GM23248 (cell line): ENCODE data around the gene MYO1G.

Source experiments
- EZH2 ChIP-seq: fragments of 200-600 bp; sonication (generic); IDR thresholded peaks from 2 replicates; pipeline ENCODE4 v1.6.1; 2018; ENCODE audit warnings: antibody characterized with exemption, mild to moderate bottlenecking; ENCODE audit not compliant: insufficient read depth, poor library complexity, severe bottlenecking
- EZH2phosphoT487 ChIP-seq: fragments of 200-600 bp; sonication (generic); IDR thresholded peaks from 2 replicates; pipeline ENCODE4 v1.6.1; 2018; ENCODE audit warnings: antibody characterized with exemption, moderate library complexity, mild to moderate bottlenecking, low read depth; ENCODE audit not compliant: insufficient read depth

- TF ChIP-seq EZH2 = no peak
- TF ChIP-seq EZH2phosphoT487 = no peak
These were observed 57.0 kb downstream of the MYO1G start for GRCh38 chr7:44921607-44922350.
